Panc1 (cell line): ENCODE data around the gene CCDC57. TPM values are rescaled to one million over a fixed set of nuclear protein-coding genes. Genes with fewer than 3 reads are reported as not detected.

Source experiments
- ATAC-seq: fragments of 200-7000 bp; cut with Tn5 transposase; 2 replicates; pipeline ENCODE4 v1.9.1; 2020; ENCODE audit warnings: mild to moderate bottlenecking, moderate library complexity
- BruUV-seq: library from RNA; stranded (reverse); fragments of 400-500 nt; replicated peaks from 2 replicates; lab custom pipeline; 2021; lab: Mats Ljungman, UMichigan
- CTCF ChIA-PET: fragments of 300-600 bp; sonication (Branson Sonifier 250); formaldehyde crosslinking; loops from one replicate; lab custom pipeline; 2022; ENCODE audit warnings: antibody characterized with exemption; lab: Charles Lee
- POLR2A ChIA-PET: fragments of 300-600 bp; sonication (Branson Sonifier 250); formaldehyde crosslinking; loops from one replicate; lab custom pipeline; 2022; ENCODE audit warnings: antibody characterized with exemption; lab: Charles Lee
- DNase-seq: peaks from one replicate; pipeline ENCODE4 v3.0.0-alpha.2; 2010; ENCODE audit warnings: low read depth, low spot score
- H3K27ac ChIP-seq: 2 replicates; pipeline ENCODE4 v1.5.1; 2011; ENCODE audit warnings: mild to moderate bottlenecking, low read length, inconsistent platforms
- H3K27me3 ChIP-seq: fragments of 200-500 bp; sonication (Bioruptor generic); 2 replicates; pipeline ENCODE4 v1.6.0; 2014; ENCODE audit warnings: low read length, inconsistent platforms; ENCODE audit not compliant: control insufficient read depth, insufficient read depth
- H3K36me3 ChIP-seq: fragments of 200-500 bp; sonication (Bioruptor generic); 2 replicates; pipeline ENCODE4 v1.5.1; 2014; ENCODE audit warnings: inconsistent platforms, mild to moderate bottlenecking, low read length, moderate library complexity; ENCODE audit not compliant: control insufficient read depth, insufficient read depth
- H3K4me1 ChIP-seq: 2 replicates; pipeline ENCODE4 v1.5.1; 2011; ENCODE audit warnings: inconsistent platforms, mild to moderate bottlenecking, low read length, moderate library complexity; ENCODE audit not compliant: control insufficient read depth, insufficient read depth
- H3K4me3 ChIP-seq, 2 experiments: 2 replicates each; pipeline ENCODE4 v1.5.1; 2011 to 2012; ENCODE audit warnings: low read depth in 2 of 2, low read length in 2 of 2, mild to moderate bottlenecking in 2 of 2, inconsistent platforms in 1 of 2, moderate library complexity in 1 of 2
- H3K9me3 ChIP-seq: fragments of 200-500 bp; sonication (Bioruptor generic); 2 replicates; pipeline ENCODE4 v1.5.1; 2014; ENCODE audit warnings: low read depth, mild to moderate bottlenecking, inconsistent platforms, low read length, moderate library complexity; ENCODE audit not compliant: control insufficient read depth, insufficient read depth
- CTCF ChIP-seq: fragments of 450-650 bp; IDR thresholded peaks from 2 replicates; pipeline ENCODE4 v1.5.1; 2017; ENCODE audit warnings: mild to moderate bottlenecking
- POLR2AphosphoS5 ChIP-seq: IDR thresholded peaks from 2 replicates; pipeline ENCODE4 v1.6.1; 2012; ENCODE audit warnings: mild to moderate bottlenecking, low read depth, low read length, moderate library complexity
- REST ChIP-seq, 2 experiments: IDR thresholded peaks; 2 replicates each; pipeline ENCODE4 v1.6.1; 2011 to 2012; ENCODE audit warnings: low read depth in 2 of 2, control low read depth in 1 of 2, low read length in 1 of 2, mild to moderate bottlenecking in 1 of 2, moderate library complexity in 1 of 2; ENCODE audit not compliant: insufficient read depth in 1 of 2
- SIN3A ChIP-seq: IDR thresholded peaks from 2 replicates; pipeline ENCODE4 v1.6.1; 2012; ENCODE audit warnings: low read depth, mild to moderate bottlenecking, low read length, moderate library complexity, borderline replicate concordance; ENCODE audit not compliant: insufficient read depth
- TCF7L2 ChIP-seq: IDR thresholded peaks from 2 replicates; pipeline ENCODE4 v1.6.1; 2011; ENCODE audit warnings: mild to moderate bottlenecking, low read depth, low read length, inconsistent platforms
- in situ Hi-C: cut with HindIII; loops from 2 replicates; pipeline ENCODE4 v1.10.0; 2016; ENCODE audit warnings: low sequenced_read_pairs, low pct_unique_long_range_greater_than_20kb
- intact Hi-C: fragments of 100-400 bp; cut with micrococcal nuclease; formaldehyde crosslinking; loops from one replicate; pipeline ENCODE4 v1.10.0; 2022; ENCODE audit not compliant: unreplicated experiment
- total RNA-seq: library from RNA; stranded (reverse); gene quantifications from one replicate; pipeline ENCODE4 v1.2.1, GENCODE V29; 2021; ENCODE audit not compliant: unreplicated experiment

CCDC57 gene
- total RNA-seq, 1 experiment from 2014 or later = 63.6 TPM

GRCh38 chr17:82113941-82114340 lies 98.7 kb downstream of the CCDC57 start:
- POLR2A ChIA-PET = no interaction called here
- intact Hi-C loops = no loop called here

GRCh38 chr17:82113422-82113821 lies 99.2 kb downstream of the CCDC57 start:
- POLR2A ChIA-PET = no interaction called here
- intact Hi-C loops (no loop called here), in situ Hi-C loops (no loop called here)
- H3K27me3 ChIP-seq = no peaks in the 10 kb centered on the region
- no peak for TF ChIP-seq CTCF
- TF ChIP-seq TCF7L2 = no peak
- no peak for TF ChIP-seq REST (IDR thresholded peaks at IDR 0.05; ENCODE audit: insufficient read depth in 1 of 2, low read depth in 2 of 2, low read length in 1 of 2)
- TF ChIP-seq POLR2AphosphoS5 = no peak
- TF ChIP-seq SIN3A = no peak
- no peaks in the 10 kb centered on the region for H3K36me3 ChIP-seq
- H3K27ac ChIP-seq = no peak overlapping the region
- no peak for ATAC-seq
- DNase-seq = no peak
- no peaks in the 10 kb centered on the region for H3K4me1 ChIP-seq
- H3K9me3 ChIP-seq = no peaks in the 10 kb centered on the region
- CTCF ChIA-PET = interaction anchor here (0.6 kb wide), 1 partner anchor 14 kb away, joined by 3 read pairs; no protein-coding TSS in a partner anchor
- BruUV-seq = no TSS peak
- no peak overlapping the region for H3K4me3 ChIP-seq

More at GRCh38 chr17:82113941-82114340, 98.7 kb downstream of the CCDC57 start:
- Histone ChIP-seq H3K36me3 (no peaks in the 10 kb centered on the region), H3K27ac (no peak overlapping the region), H3K27me3 (no peaks in the 10 kb centered on the region), H3K9me3 (no peaks in the 10 kb centered on the region), H3K4me3 (no peak overlapping the region), H3K4me1 (no peaks in the 10 kb centered on the region)
- in situ Hi-C loops = no loop called here
- CTCF ChIA-PET = no interaction called here
- ATAC-seq (no peak), DNase-seq (no peak)
- no peak for TF ChIP-seq SIN3A
- no peak for TF ChIP-seq POLR2AphosphoS5
- no peak for TF ChIP-seq TCF7L2
- TF ChIP-seq REST (IDR thresholded peaks at IDR 0.05; ENCODE audit: insufficient read depth in 1 of 2, low read depth in 2 of 2, low read length in 1 of 2) = no peak
- TF ChIP-seq CTCF = no peak
- BruUV-seq = no TSS peak
